GM19455 (cell line): ENCODE results near the gene MTNR1B.

ENCODE experiments used
- ATAC-seq: cut with Tn5 transposase; IDR thresholded peaks from one replicate; pipeline ENCODE4 v1.9.1; 2021; ENCODE audit not compliant: unreplicated experiment

The MTNR1B gene

GRCh38 chr11:92977401-92977800, 8.0 kb downstream of the MTNR1B start:
- ATAC-seq = no peak

- ATAC-seq = no peak
Measured at GRCh38 chr11:92978271-92979111, 9.0 kb downstream of the MTNR1B start.

- no peak for ATAC-seq
Measured at GRCh38 chr11:92979176-92979575, 9.7 kb downstream of the MTNR1B start.

- ATAC-seq = no peak
Measured at GRCh38 chr11:92980312-92980711, 10.9 kb downstream of the MTNR1B start.

GRCh38 chr11:92981508-92982043, 12.1 kb downstream of the MTNR1B start:
- no peak for ATAC-seq

- no peak for ATAC-seq
Measured at GRCh38 chr11:92986585-92986984, 17.1 kb downstream of the MTNR1B start.

GRCh38 chr11:92993004-92993403, 23.6 kb downstream of the MTNR1B start:
- no peak for ATAC-seq

- ATAC-seq = no peak
Measured at GRCh38 chr11:93000511-93001476, 31.3 kb downstream of the MTNR1B start.

- ATAC-seq = no peak
Measured at GRCh38 chr11:93001806-93002205, 32.4 kb downstream of the MTNR1B start.

GRCh38 chr11:93002380-93002779, 32.9 kb downstream of the MTNR1B start:
- ATAC-seq = no peak

GRCh38 chr11:93005239-93005638, 35.8 kb downstream of the MTNR1B start:
- ATAC-seq = no peak

- ATAC-seq = no peak
Measured at GRCh38 chr11:93013646-93014045, 44.2 kb downstream of the MTNR1B start.

- ATAC-seq = no peak
Measured at GRCh38 chr11:93016595-93016994, 47.1 kb downstream of the MTNR1B start.

GRCh38 chr11:93017821-93018690, 48.6 kb downstream of the MTNR1B start:
- no peak for ATAC-seq

- ATAC-seq = no peak
Measured at GRCh38 chr11:93020248-93021046, 51.0 kb downstream of the MTNR1B start.

GRCh38 chr11:93024369-93024768, 54.9 kb downstream of the MTNR1B start:
- ATAC-seq = no peak

- no peak for ATAC-seq
Measured at GRCh38 chr11:93025558-93026255, 56.3 kb downstream of the MTNR1B start.

GRCh38 chr11:93028960-93029522, 59.6 kb downstream of the MTNR1B start:
- no peak for ATAC-seq

GRCh38 chr11:93031386-93031785, 61.9 kb downstream of the MTNR1B start:
- ATAC-seq = no peak
